Fibroblast of lung (primary cell): Measurements from ENCODE around the gene HES7.

Experiments
- EZH2 ChIP-seq: IDR thresholded peaks from 2 replicates; pipeline ENCODE4 v1.5.1; 2012; ENCODE audit warnings: low read length, control low read depth, mild to moderate bottlenecking; ENCODE audit errors: missing control alignments
- TF ChIP-seq, protein P1 (sequence below), 2 donors: IDR thresholded peaks in 1 of 2; conservative IDR thresholded peaks in 1 of 2; 1 replicate in 1 of 2; 2 replicates in 1 of 2; pipeline ENCODE4 v1.5.1; 2011 to 2012; ENCODE audit warnings: low read length in 2 of 2, control low read depth in 1 of 2, inconsistent platforms in 1 of 2, low read depth in 1 of 2, mild to moderate bottlenecking in 1 of 2

DNA sequence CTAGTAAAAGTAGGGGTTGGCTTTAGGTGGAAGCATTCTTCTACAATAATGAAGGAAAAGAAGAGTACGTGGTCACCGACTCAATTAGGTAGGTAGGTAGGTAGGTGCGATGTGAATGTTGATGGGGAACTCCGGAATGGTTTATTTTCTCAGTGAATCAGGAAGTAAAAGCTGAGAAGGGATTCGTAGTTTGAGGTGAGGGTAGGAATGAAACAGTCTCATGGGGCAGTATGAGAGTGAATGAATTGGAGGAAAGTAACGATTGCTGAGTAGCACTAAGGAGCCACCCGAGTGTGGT, 14.4 kb upstream of the HES7 start:
- TF ChIP-seq, protein P1, sequence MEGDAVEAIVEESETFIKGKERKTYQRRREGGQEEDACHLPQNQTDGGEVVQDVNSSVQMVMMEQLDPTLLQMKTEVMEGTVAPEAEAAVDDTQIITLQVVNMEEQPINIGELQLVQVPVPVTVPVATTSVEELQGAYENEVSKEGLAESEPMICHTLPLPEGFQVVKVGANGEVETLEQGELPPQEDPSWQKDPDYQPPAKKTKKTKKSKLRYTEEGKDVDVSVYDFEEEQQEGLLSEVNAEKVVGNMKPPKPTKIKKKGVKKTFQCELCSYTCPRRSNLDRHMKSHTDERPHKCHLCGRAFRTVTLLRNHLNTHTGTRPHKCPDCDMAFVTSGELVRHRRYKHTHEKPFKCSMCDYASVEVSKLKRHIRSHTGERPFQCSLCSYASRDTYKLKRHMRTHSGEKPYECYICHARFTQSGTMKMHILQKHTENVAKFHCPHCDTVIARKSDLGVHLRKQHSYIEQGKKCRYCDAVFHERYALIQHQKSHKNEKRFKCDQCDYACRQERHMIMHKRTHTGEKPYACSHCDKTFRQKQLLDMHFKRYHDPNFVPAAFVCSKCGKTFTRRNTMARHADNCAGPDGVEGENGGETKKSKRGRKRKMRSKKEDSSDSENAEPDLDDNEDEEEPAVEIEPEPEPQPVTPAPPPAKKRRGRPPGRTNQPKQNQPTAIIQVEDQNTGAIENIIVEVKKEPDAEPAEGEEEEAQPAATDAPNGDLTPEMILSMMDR (conservative IDR thresholded peaks at IDR 0.05 in 1 of 2, IDR thresholded peaks at IDR 0.05 in 1 of 2; ENCODE audit: low read depth in 1 of 2, low read length in 2 of 2) = no peak
- TF ChIP-seq EZH2 = no peak
